Sigmoid colon (tissue), 4 donors: ENCODE data around the gene PPP1R7.

Experiments used
- EP300 ChIP-seq, 4 donors: sonication (generic); formaldehyde crosslinking; IDR thresholded peaks; one replicate each; pipeline ENCODE4 v1.6.1; 2017; ENCODE audit warnings: antibody characterized with exemption in 4 of 4
- POLR2AphosphoS5 ChIP-seq, 4 donors: sonication (generic); formaldehyde crosslinking; IDR thresholded peaks; one replicate each; pipeline ENCODE4 v1.6.1; 2017; ENCODE audit warnings: antibody characterized with exemption in 4 of 4
- TF ChIP-seq, protein P1 (sequence below), 4 experiments: fragments of 450-650 bp in 3 of 4; fragments of 200-600 bp in 1 of 4; IDR thresholded peaks; one replicate each; pipeline ENCODE4 v1.5.1; 2016 to 2019; ENCODE audit warnings: antibody characterized with exemption in 4 of 4, mild to moderate bottlenecking in 3 of 4, moderate library complexity in 2 of 4

DNA sequence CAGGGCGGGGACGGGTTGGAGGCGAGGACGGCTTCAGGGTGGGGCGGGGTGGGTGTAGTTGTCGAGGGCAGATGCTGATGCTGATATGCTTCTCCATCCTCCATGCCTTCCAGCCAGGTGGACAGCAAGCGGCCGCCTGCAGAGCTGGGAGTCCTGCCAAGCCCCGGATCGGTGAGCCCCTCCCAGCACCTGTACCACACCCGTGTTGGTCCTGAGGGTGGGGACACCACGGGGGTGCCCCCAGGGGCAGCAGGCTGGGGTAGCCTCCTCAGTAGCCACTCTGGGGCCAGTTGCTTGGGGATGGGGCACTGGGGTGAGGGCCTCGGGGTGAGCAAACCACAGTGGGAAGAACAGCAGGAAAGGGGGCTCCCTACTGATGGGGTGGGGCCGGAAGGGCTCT is 40.8 kb downstream of the PPP1R7 start:
- TF ChIP-seq, protein P1, sequence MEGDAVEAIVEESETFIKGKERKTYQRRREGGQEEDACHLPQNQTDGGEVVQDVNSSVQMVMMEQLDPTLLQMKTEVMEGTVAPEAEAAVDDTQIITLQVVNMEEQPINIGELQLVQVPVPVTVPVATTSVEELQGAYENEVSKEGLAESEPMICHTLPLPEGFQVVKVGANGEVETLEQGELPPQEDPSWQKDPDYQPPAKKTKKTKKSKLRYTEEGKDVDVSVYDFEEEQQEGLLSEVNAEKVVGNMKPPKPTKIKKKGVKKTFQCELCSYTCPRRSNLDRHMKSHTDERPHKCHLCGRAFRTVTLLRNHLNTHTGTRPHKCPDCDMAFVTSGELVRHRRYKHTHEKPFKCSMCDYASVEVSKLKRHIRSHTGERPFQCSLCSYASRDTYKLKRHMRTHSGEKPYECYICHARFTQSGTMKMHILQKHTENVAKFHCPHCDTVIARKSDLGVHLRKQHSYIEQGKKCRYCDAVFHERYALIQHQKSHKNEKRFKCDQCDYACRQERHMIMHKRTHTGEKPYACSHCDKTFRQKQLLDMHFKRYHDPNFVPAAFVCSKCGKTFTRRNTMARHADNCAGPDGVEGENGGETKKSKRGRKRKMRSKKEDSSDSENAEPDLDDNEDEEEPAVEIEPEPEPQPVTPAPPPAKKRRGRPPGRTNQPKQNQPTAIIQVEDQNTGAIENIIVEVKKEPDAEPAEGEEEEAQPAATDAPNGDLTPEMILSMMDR (IDR thresholded peaks at IDR 0.05): no peak
- TF ChIP-seq EP300 (IDR thresholded peaks at IDR 0.05) (no peak), POLR2AphosphoS5 (IDR thresholded peaks at IDR 0.05) (no peak)
